ENCODE data around the gene GNAQ. TPM values are rescaled to one million over a fixed set of nuclear protein-coding genes. Genes with fewer than 3 reads are reported as not detected.

GNAQ gene
- total RNA-seq, 2 donors from 2014 or later: 9.4 to 22.3 TPM

DNA sequence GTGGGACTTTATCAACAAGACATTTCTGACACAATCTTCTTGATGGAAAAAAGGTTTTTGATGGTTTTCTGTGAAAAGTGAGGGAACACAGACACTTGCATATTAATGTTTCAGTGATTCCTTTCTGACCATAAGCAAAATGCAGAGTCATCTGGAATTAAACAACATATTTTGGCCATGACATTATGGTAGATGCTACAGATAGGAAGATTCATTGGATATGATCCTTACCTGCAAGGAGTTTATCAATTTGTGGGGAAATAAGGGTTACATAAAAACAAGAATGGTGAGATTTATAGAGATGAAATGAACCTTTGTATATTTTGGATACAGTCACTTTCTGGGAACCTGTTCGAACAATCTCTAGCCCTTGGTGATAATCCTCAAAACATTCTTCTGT is 228.2 kb downstream of the GNAQ start:
- no peak for DNase-seq (ENCODE audit: low spot score in 2 of 2)
- Mint-ChIP-seq H3K36me3 (peaks cover 14 to 21% of the 10 kb centered on the region in 2 donors), H3K9me3 (no peaks in the 10 kb centered on the region), H3K27ac (no peak overlapping the region)
- ATAC-seq: no peak

DNA sequence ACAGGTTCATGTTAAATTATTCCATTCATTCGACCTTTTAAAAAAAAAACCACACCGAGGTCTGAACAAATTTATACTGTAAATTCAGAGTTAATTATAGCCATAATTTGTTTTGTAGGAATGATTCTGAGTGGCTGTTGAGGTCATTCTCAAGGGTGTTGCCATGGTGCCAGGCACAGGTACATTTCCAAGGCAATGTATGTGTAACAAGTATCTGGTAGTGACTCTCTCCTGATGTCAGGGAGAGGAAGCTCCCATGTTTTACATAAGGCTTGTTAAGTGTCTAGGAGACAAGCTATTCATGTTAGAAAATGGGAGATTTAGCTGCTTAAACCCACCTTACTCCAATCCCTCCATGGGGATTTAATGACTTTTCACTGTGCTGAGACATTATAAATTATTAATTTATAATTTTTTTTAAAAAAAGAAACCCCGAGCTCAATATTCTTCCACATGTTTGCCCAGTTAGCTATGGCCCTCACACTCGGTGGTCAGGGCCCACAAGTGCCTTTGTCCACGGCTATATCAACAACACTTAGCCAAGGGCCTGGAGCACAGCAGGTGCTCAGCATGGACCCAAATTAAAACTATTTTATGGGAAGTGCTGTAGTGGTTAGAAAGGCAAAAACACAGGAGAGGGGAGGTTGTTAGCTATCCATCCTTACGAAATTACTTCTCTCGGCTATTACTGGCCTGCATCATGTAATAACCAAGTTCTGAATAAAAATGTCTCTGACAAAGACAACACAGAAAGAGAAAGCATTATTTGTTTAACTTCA is 228.9 kb downstream of the GNAQ start:
- ATAC-seq (no peak), DNase-seq (ENCODE audit: low spot score in 2 of 2) (no peak)
- Mint-ChIP-seq H3K9me3 (no peaks in the 10 kb centered on the region), H3K27ac (no peak overlapping the region), H3K36me3 (peaks cover 7 to 21% of the 10 kb centered on the region in 2 donors)

DNA sequence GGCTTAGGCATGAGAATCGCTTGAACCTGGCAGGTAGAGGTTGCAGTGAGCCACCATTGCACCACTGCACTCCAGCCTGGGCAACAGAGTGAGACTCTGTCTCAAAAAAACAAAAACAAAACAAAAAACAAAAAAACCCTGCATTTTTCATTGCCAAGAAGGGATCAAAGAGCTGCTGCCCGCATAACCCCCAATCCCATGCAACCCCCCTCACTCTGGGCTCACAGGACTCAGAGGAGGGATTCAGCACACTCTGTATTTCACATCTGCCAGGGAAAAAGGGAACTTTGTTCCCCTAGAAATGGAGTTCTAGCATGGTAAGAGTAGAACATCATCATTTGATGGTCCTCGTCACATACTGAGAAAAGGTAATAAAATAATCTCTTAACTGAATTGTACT is 229.5 kb downstream of the GNAQ start:
- peak overlapping the region in 1 of 2 donors; percentile 72 for H3K27ac Mint-ChIP-seq
- DNase-seq (ENCODE audit: low spot score in 2 of 2): no peak

DNA sequence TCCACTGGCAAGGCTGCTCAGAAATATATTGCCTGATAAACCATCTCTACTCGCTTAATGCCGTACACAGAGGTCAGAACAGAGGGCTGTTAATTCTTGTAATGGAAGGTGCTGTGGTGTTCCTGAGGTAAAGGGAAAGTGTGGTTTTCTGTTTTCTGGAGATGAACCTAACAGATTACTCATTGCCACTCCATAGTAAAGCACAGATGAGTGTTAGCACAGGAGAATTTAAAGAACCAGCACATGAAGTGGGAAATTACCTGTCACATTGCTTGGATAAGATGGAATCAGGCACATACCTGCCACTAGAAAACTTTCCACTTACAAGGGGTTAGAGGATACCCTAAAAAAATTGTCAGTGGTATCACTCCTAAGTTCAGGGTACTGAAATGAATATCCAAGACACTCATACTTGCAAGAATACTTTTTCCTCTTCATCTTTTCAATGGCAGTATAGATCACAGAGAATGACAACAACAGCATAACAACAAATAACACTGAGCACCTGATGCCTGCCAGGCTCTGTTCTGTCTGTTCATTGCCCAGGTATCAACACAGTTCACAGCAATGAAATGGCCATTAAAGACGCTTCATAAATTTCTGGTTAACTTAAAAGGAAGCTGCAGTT is 230.6 kb downstream of the GNAQ start:
- H3K36me3 Mint-ChIP-seq: peaks cover 7 to 21% of the 10 kb centered on the region in 2 donors
- DNase-seq (ENCODE audit: low spot score in 2 of 2) (peak in 1 of 2 donors; percentile 8), ATAC-seq (peak; percentile 83 to 94)
- H3K9me3 Mint-ChIP-seq: no peaks in the 10 kb centered on the region
- peak overlapping the region in 1 of 2 donors; percentile 90 for H3K27ac Mint-ChIP-seq

More for the DNA sequence above, 229.5 kb downstream of the GNAQ start:
- ATAC-seq: no peak
- Mint-ChIP-seq H3K36me3 (peaks cover 7 to 21% of the 10 kb centered on the region in 2 donors), H3K9me3 (no peaks in the 10 kb centered on the region)

DNA sequence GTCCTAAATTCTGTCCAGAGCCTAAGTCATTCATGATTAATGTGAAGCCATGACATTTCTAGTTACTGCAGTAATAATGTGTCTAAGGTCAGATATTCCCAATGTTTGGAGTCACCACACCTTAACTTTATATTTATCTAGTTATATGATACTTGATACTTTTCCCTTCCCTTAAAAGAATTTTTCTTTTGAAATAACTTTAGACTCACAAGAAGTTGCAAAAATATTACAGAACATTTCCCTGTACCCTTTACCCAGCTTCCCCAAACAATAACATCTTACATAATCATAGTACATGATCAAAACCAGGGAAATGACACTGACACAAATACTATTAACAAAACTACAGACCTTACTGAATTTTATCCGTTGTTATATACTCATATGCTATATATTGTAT is 233.5 kb downstream of the GNAQ start:
- ATAC-seq (no peak), DNase-seq (ENCODE audit: low spot score in 2 of 2) (no peak)
- H3K27ac Mint-ChIP-seq: no peak overlapping the region
- no peaks in the 10 kb centered on the region for H3K9me3 Mint-ChIP-seq
- H3K36me3 Mint-ChIP-seq: peaks cover 12 to 14% of the 10 kb centered on the region in 2 donors

DNA sequence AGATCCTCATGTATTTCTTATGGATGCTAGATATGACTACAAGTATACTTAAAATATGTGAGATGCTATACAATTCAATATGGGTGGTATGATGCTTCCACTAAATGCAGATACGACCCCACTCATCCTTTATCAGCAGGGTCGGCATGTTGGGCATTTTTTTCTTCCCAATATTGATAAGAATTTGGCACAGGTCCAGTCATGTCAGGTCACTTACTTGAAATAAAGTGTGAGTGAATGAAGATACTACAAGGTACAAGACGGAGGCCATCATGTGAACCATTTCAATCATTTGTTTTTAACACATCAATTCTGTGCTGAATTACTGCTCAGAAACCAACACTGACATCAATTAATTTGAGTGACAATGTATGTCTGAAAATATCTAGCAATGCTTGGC is 236.6 kb downstream of the GNAQ start:
- H3K9me3 Mint-ChIP-seq: no peaks in the 10 kb centered on the region
- no peak for ATAC-seq
- peaks cover 0 to 12% of the 10 kb centered on the region in 2 donors for H3K36me3 Mint-ChIP-seq
- no peak for DNase-seq (ENCODE audit: low spot score in 2 of 2)
- no peak overlapping the region for H3K27ac Mint-ChIP-seq

DNA sequence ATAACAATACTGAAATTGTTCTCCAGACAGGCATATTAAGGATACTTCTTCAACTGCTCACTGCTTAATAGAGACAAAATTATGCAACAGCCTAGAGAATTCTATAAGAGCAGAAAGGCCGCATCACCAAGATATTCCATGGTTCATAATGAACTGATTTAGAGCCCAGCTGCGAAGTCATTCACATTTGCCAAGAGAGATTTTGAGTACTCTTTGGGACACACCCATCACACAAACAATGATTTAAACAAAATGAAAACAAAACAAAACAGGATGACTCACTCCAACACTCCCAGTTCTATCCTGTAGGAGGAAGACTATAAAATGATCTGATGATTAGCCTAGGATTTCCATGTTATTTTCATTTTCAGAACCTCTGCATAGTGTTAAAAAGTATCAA is 237.8 kb downstream of the GNAQ start:
- ATAC-seq (no peak), DNase-seq (ENCODE audit: low spot score in 2 of 2) (no peak)
- H3K36me3 Mint-ChIP-seq: peaks cover 0 to 12% of the 10 kb centered on the region in 2 donors
- no peak overlapping the region for H3K27ac Mint-ChIP-seq
- H3K9me3 Mint-ChIP-seq: no peaks in the 10 kb centered on the region

DNA sequence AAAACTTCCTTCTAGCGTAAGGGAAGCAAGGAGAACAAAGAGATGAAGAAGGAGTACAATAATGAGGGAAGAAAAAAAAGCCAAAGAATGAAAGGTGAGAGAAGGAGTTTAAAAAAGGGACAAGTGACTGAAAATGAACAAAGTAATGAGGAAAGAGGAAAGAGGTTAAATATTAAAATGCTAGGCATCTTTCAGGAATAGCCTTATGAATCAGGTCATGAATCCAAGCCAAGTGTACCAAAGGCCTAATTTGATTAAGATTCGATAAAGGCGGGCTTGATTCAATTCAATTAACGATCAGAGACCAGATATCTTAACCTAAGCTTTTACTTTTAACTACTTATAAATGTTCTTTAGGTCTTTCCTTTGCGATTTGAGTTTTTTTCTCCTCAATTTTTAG is 241.7 kb downstream of the GNAQ start:
- no peak overlapping the region for H3K27ac Mint-ChIP-seq
- no peaks in the 10 kb centered on the region for H3K9me3 Mint-ChIP-seq
- H3K36me3 Mint-ChIP-seq: peaks cover 0 to 12% of the 10 kb centered on the region in 2 donors
- DNase-seq (ENCODE audit: low spot score in 2 of 2) (no peak), ATAC-seq (no peak)

DNA sequence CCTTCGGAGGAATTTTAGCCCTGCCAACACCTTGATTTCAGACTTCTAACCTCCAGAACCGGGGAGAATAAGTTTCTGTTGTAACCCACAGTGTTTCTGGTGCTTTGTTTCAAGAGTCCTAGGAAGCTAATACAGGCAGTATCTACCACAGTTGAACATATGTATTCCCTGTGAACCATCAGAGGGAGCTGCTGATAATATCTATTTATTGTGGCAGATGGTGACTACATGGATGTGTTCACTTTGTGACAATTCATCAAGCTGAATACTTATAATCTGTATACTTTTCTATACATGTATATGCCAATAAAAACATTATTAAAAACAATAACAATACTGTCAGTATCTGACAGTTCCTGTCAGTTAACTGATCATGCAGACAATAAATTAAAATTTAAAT is 246.3 kb downstream of the GNAQ start:
- no peak for ATAC-seq
- peaks cover 0 to 5% of the 10 kb centered on the region in 2 donors for H3K36me3 Mint-ChIP-seq
- peaks cover 3 to 4% of the 10 kb centered on the region in 2 donors for H3K9me3 Mint-ChIP-seq
- no peak for DNase-seq (ENCODE audit: low spot score in 2 of 2)
- H3K27ac Mint-ChIP-seq: no peak overlapping the region

DNA sequence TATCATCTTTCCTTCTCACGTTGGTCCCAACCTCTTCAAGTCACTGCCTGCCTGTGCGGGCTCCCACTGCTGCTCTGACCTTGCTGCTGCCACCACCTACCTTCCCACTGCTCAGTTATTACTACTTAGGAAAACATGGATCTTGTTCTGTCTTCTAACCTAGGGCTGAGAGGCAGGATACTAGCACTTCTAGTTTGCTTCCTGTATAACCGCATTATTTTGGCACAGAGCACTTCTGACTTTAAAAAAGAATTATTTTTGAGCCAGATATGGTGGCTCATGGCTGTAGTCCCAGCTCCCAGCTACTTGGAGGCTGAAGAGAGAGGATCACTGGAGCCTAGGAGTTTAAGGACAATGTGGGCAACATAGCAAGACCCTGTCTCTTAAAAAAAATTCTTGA is 248.1 kb downstream of the GNAQ start:
- Mint-ChIP-seq H3K9me3 (peaks cover 3 to 4% of the 10 kb centered on the region in 2 donors), H3K36me3 (peaks cover 9 to 10% of the 10 kb centered on the region in 2 donors), H3K27ac (no peak overlapping the region)
- no peak for DNase-seq (ENCODE audit: low spot score in 2 of 2)
- no peak for ATAC-seq

DNA sequence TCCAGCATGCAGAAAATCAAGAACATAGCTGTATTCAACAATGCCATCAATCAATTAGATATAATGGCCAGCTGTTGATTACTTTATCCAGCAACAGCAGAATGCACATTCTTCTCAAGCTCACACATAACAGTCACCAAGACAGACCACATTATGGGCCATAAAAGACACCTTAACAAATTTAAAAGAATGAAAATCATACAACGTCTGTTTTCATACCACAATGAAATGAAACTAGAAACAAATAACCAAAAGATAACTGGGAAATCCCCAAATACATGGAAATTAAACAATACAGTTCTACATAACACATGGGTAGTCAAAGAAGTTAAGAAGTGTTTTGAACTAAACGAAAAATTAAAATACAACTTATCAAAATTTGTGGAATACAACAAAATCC is 252.6 kb downstream of the GNAQ start:
- DNase-seq (ENCODE audit: low spot score in 2 of 2) (no peak), ATAC-seq (peak in 1 of 2 donors; percentile 37)
- peak overlapping the region; percentile 55 to 81 for H3K27ac Mint-ChIP-seq
- peaks cover 15 to 35% of the 10 kb centered on the region in 2 donors for H3K36me3 Mint-ChIP-seq
- peaks cover 7 to 10% of the 10 kb centered on the region in 2 donors for H3K9me3 Mint-ChIP-seq

DNA sequence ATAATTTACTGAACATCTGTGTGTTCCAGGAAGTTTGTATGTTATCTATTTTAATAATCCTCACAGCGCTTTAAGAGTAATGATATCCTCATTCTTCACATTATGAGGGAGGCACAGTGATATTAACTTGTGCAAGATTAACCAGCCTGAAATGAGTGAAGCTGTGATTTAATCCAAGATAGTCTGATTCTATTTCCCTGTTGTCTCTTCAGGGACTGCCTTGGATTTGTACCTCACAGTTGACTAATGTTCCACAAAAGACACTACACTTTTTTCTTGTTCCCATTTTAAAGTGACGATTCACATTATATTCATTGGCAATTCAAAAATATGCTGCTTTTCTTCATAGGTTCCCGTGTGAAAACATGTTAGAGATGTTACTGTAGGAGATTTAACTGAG is 258.2 kb downstream of the GNAQ start:
- Mint-ChIP-seq H3K36me3 (peaks cover 10 to 25% of the 10 kb centered on the region in 2 donors), H3K27ac (no peak overlapping the region), H3K9me3 (peaks cover 3 to 6% of the 10 kb centered on the region in 2 donors)
- ATAC-seq (no peak), DNase-seq (ENCODE audit: low spot score in 2 of 2) (no peak)

DNA sequence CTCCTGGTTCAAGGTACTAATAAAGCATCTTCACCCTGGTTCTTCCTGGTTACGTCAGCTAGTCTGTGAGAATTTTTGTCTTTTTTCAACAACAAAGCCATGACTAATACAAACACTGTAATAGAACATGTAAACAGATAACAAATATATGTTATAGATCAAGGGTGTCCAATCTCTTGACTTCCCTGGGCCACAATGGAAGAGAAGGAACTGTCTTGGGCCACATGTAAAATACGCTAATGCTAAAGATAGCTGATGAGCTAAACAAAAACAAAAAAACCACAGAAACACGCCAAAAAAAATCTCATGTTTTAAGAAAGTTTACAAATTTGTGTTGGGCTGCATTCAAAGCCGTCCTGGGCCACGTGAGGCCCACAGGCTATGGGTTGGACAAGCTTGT is 259.0 kb downstream of the GNAQ start:
- ATAC-seq (no peak), DNase-seq (ENCODE audit: low spot score in 2 of 2) (no peak)
- Mint-ChIP-seq H3K27ac (no peak overlapping the region), H3K9me3 (no peaks in the 10 kb centered on the region), H3K36me3 (peaks cover 5 to 17% of the 10 kb centered on the region in 2 donors)

DNA sequence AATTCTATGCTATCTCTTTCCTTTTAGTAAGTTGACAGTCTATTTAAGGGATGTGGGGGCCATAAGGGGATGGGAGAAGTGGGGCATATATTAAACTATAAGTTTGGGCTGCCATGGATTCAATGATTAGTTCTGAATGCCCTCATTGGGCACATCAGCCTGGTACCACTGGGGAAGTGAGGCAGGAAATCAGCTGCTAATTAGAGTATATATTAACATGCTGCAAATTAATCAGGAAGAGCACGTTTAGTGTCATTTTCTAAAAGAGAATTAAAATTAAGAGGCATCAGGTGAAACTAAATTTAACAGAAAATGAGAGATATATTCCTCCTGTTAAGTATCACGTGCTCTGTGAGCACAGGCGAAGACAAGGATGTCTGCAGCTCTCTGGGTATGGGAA is 260.4 kb downstream of the GNAQ start:
- Mint-ChIP-seq H3K36me3 (peaks cover 4 to 5% of the 10 kb centered on the region in 2 donors), H3K27ac (peak overlapping the region in 1 of 2 donors; percentile 3)

DNA sequence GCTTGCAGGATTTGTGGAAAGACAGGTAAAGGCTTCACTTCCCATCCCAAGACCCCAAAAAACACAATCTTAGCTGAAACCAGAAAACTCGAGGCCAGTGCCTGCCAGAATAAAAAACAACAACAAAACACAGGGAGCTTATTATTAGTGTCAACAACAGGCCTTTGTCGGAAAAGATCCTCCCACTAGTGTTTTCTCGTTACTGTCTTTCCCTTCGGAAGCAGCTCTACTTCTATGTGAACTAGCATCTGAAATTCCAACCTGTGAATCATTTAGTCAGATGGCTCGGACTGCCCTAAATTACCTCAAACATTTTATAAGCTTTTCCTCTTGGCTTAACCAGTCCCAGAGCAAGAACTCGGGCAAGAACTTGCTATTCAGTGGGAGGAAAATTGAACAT is 261.3 kb downstream of the GNAQ start:
- Mint-ChIP-seq H3K9me3 (peaks cover 0 to 3% of the 10 kb centered on the region in 2 donors), H3K36me3 (peaks cover under 1 to 5% of the 10 kb centered on the region in 2 donors), H3K27ac (no peak overlapping the region)
- no peak for DNase-seq (ENCODE audit: low spot score in 2 of 2)
- ATAC-seq: no peak

More for the DNA sequence above, 260.4 kb downstream of the GNAQ start:
- no peak for DNase-seq (ENCODE audit: low spot score in 2 of 2)
- ATAC-seq: no peak
- no peaks in the 10 kb centered on the region for H3K9me3 Mint-ChIP-seq

DNA sequence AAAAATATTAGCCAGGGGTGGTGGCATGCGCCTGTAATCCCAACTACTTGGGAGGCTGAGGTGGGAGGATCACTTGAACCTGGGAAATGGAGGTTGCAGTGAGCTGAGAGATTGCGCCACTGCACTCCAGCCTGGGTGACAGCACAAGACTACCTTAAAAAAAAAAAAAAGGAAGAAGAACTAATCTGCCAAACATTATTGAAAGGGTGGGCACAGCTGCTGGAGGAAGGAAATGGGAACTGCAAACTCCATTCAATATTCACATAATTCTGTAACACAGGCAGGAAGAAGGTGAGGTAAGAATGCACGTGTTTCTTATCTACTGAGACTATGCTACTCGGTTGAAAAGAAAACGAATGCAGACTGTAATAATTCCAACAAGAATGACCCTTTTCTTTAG is 262.4 kb downstream of the GNAQ start:
- ATAC-seq: no peak
- DNase-seq (ENCODE audit: low spot score in 2 of 2): no peak
- Mint-ChIP-seq H3K9me3 (peaks cover 0 to 9% of the 10 kb centered on the region in 2 donors), H3K36me3 (peaks cover 5 to 8% of the 10 kb centered on the region in 2 donors), H3K27ac (no peak overlapping the region)

DNA sequence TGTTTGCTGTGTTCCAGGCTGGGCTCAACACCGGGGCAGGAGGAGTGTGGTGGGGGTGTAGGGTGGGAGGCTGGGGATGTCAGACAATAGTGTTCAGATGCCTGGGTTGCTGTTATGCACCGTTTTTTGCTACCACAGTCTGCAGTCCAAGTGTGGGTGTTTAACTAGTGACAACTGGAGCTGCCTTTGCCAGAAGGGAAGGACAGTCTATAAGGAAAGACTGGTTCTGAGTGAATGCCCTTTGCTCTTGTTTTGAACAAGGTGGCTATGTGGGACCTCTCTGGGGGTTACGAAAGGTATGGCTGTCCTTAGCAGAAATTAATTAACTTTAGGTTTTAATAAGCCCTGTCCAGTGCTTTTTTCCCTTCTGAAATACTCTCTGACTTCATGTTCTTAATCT is 265.0 kb downstream of the GNAQ start:
- ATAC-seq (no peak), DNase-seq (ENCODE audit: low spot score in 2 of 2) (no peak)
- Mint-ChIP-seq H3K27ac (no peak overlapping the region), H3K9me3 (peaks cover 0 to 9% of the 10 kb centered on the region in 2 donors), H3K36me3 (peaks cover 5 to 8% of the 10 kb centered on the region in 2 donors)

Data from activated naive CD4-positive, alpha-beta T cell treated with anti-CD3 and anti-CD28 coated beads, Interleukin-2, amount 50 U/mL, for 72 hours (primary cell).